NT2/D1 (cell line): ENCODE measurements around the gene LRRC25.
"Not testable (repeated sequence)": the region's sequence is repeated elsewhere in the genome, so short reads cannot be mapped to it uniquely, and the experiment has no call there.

Source experiments
- DNase-seq: peaks from one replicate; pipeline ENCODE4 v3.0.0-alpha.2; 2011; ENCODE audit warnings: low read depth, low spot score
- H3K27me3 ChIP-seq: 2 replicates; pipeline ENCODE4 v1.6.0; 2011; ENCODE audit warnings: mild to moderate bottlenecking; ENCODE audit not compliant: insufficient read length, insufficient read depth
- H3K36me3 ChIP-seq: 2 replicates; pipeline ENCODE4 v1.6.1; 2011; ENCODE audit warnings: mild to moderate bottlenecking, low read length, mixed read lengths; ENCODE audit not compliant: insufficient read depth, insufficient read length
- H3K4me1 ChIP-seq: 2 replicates; pipeline ENCODE4 v1.5.1; 2011; ENCODE audit not compliant: insufficient read depth, insufficient read length
- H3K4me3 ChIP-seq: 2 replicates; pipeline ENCODE4 v1.5.1; 2011; ENCODE audit warnings: low read depth; ENCODE audit not compliant: insufficient read length
- H3K9ac ChIP-seq: 2 replicates; pipeline ENCODE4 v1.6.0; 2011; ENCODE audit warnings: low read depth; ENCODE audit not compliant: insufficient read length
- H3K9me3 ChIP-seq: 2 replicates; pipeline ENCODE4 v1.5.1; 2011; ENCODE audit warnings: mild to moderate bottlenecking, low read length; ENCODE audit not compliant: insufficient read depth
- SUZ12 ChIP-seq: IDR thresholded peaks from 2 replicates; pipeline ENCODE4 v1.6.1; 2011; ENCODE audit not compliant: insufficient read length, insufficient read depth; ENCODE audit errors: extremely low read depth
- YY1 ChIP-seq: IDR thresholded peaks from 2 replicates; pipeline ENCODE4 v1.6.1; 2011; ENCODE audit not compliant: insufficient read length, insufficient read depth
- ZNF274 ChIP-seq: IDR thresholded peaks from 2 replicates; pipeline ENCODE4 v1.6.1; 2011; ENCODE audit warnings: mild to moderate bottlenecking, low read depth, low read length

LRRC25 gene

DNA sequence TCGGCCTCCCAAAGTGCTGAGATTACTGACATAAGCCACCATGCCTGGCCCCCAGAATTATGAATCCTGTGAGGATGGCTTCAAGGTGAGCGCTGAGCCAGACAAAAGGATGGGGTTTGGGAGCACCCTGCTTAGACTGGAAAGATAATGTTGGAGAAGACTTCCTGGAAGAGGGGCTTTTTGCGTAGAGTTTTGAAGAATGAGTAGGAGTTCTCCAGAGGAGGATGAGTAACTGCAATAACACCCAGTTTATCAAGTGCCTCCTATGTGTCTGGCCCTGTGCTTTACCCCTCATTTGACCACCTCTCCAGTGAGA, 12.1 kb downstream of the LRRC25 start:
- Histone ChIP-seq H3K36me3 (no peaks in the 10 kb centered on the region), H3K9ac (no peak overlapping the region), H3K9me3 (no peaks in the 10 kb centered on the region), H3K27me3 (peaks cover 40% of the 10 kb centered on the region), H3K4me3 (no peak overlapping the region), H3K4me1 (peaks cover 12% of the 10 kb centered on the region)
- no peak for DNase-seq
- TF ChIP-seq ZNF274 = no peak
- TF ChIP-seq YY1 = no peak
- no peak for TF ChIP-seq SUZ12

DNA sequence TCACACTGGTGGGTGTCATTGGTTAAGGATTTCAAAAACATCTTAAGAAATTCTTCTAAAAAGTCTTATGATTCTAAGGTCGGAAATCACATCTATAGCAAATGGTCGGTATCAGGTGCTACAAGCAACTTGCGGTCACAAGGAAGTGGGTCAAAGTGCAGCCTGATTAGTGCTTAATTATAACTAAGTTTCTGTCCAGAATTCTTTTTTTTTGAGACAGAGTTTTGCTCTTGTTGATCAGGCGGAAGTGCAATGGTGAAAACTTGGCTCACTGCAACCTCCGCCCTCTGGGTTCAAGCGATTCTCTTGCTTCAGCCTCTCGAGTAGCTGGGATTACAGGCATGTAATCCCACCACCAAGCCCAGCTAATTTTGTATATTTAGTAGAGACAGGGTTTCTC, 12.6 kb downstream of the LRRC25 start:
- no peak for DNase-seq
- Histone ChIP-seq H3K36me3 (no peaks in the 10 kb centered on the region), H3K9ac (no peak overlapping the region), H3K27me3 (peaks cover 36% of the 10 kb centered on the region), H3K4me1 (peaks cover 12% of the 10 kb centered on the region), H3K4me3 (no peak overlapping the region), H3K9me3 (no peaks in the 10 kb centered on the region)
- TF ChIP-seq ZNF274 = no peak
- TF ChIP-seq YY1 = no peak
- TF ChIP-seq SUZ12 = no peak

- not testable (repeated sequence) for H3K9ac ChIP-seq, DNase-seq
- peaks cover 12% of the 10 kb centered on the region for H3K4me1 ChIP-seq
Observed at GRCh38 chr19:18383622-18384021, 13.8 kb downstream of the LRRC25 start.

GRCh38 chr19:18380843-18381242, 16.6 kb downstream of the LRRC25 start:
- H3K36me3 ChIP-seq = no peaks in the 10 kb centered on the region
- H3K4me1 ChIP-seq = peaks cover 9% of the 10 kb centered on the region
- H3K27me3 ChIP-seq = no peaks in the 10 kb centered on the region
- H3K9ac ChIP-seq = no peak overlapping the region
- H3K9me3 ChIP-seq = no peaks in the 10 kb centered on the region
- no peak overlapping the region for H3K4me3 ChIP-seq
- no peak for DNase-seq
- TF ChIP-seq ZNF274 (no peak), YY1 (no peak), SUZ12 (no peak)

More at GRCh38 chr19:18383622-18384021, 13.8 kb downstream of the LRRC25 start:
- H3K36me3 ChIP-seq, H3K9me3 ChIP-seq, H3K4me3 ChIP-seq: not testable (repeated sequence)
- H3K27me3 ChIP-seq = peaks cover 25% of the 10 kb centered on the region

- no peak for DNase-seq
- Histone ChIP-seq H3K9ac (no peak overlapping the region), H3K27me3 (no peaks in the 10 kb centered on the region), H3K9me3 (no peaks in the 10 kb centered on the region), H3K4me1 (peaks cover 6% of the 10 kb centered on the region), H3K36me3 (no peaks in the 10 kb centered on the region), H3K4me3 (no peak overlapping the region)
- no peak for TF ChIP-seq ZNF274
- TF ChIP-seq YY1 = no peak
- no peak for TF ChIP-seq SUZ12
Observed at GRCh38 chr19:18379803-18380747, 17.3 kb downstream of the LRRC25 start.

GRCh38 chr19:18377026-18377425, 20.4 kb downstream of the LRRC25 start:
- no peaks in the 10 kb centered on the region for H3K27me3 ChIP-seq
- no peak for TF ChIP-seq SUZ12
- TF ChIP-seq YY1 = no peak
- TF ChIP-seq ZNF274 = no peak
- H3K9me3 ChIP-seq = no peaks in the 10 kb centered on the region
- no peaks in the 10 kb centered on the region for H3K36me3 ChIP-seq
- no peak for DNase-seq
- H3K9ac ChIP-seq = no peak overlapping the region
- no peak overlapping the region for H3K4me3 ChIP-seq
- H3K4me1 ChIP-seq = peaks cover 15% of the 10 kb centered on the region

- Histone ChIP-seq H3K9ac (peak overlapping the region; percentile 34), H3K9me3 (no peaks in the 10 kb centered on the region), H3K27me3 (no peaks in the 10 kb centered on the region), H3K4me3 (no peak overlapping the region), H3K36me3 (no peaks in the 10 kb centered on the region), H3K4me1 (peaks cover 15% of the 10 kb centered on the region)
- TF ChIP-seq SUZ12 (no peak), YY1 (no peak), ZNF274 (no peak)
- DNase-seq = peak; percentile 92
Observed at GRCh38 chr19:18373892-18374629, 23.4 kb downstream of the LRRC25 start.
